HEK293 (cell line): ENCODE results near the gene ARHGEF35.
"Not testable (repeated sequence)": the region's sequence is repeated elsewhere in the genome, so short reads cannot be mapped to it uniquely, and the experiment has no call there.

ENCODE experiments used
- GLI4 ChIP-seq: fragments of 450-650 bp; formaldehyde crosslinking; IDR thresholded peaks from 2 replicates; pipeline ENCODE4 v1.5.1; 2016; ENCODE audit warnings: missing biosample characterization, missing genetic modification characterization
- OVOL3 ChIP-seq: fragments of 450-650 bp; formaldehyde crosslinking; IDR thresholded peaks from 2 replicates; pipeline ENCODE4 v1.5.1; 2016; ENCODE audit warnings: missing biosample characterization, missing genetic modification characterization
- SCRT1 ChIP-seq: fragments of 450-650 bp; formaldehyde crosslinking; IDR thresholded peaks from 2 replicates; pipeline ENCODE4 v1.5.1; 2016; ENCODE audit warnings: missing biosample characterization, missing genetic modification characterization, borderline replicate concordance
- ZFP3 ChIP-seq: fragments of 450-650 bp; formaldehyde crosslinking; IDR thresholded peaks from 2 replicates; pipeline ENCODE4 v1.5.1; 2016; ENCODE audit warnings: low read depth, missing biosample characterization, missing genetic modification characterization
- ZNF350 ChIP-seq: fragments of 450-650 bp; formaldehyde crosslinking; IDR thresholded peaks from 2 replicates; pipeline ENCODE4 v1.5.0; 2017; ENCODE audit warnings: missing biosample characterization, mild to moderate bottlenecking, missing genetic modification characterization
- ZNF624 ChIP-seq: fragments of 450-650 bp; formaldehyde crosslinking; IDR thresholded peaks from 2 replicates; pipeline ENCODE4 v1.5.1; 2017; ENCODE audit warnings: missing biosample characterization, missing genetic modification characterization
- TF ChIP-seq, protein P1 (sequence below): fragments of 450-650 bp; formaldehyde crosslinking; IDR thresholded peaks from 2 replicates; pipeline ENCODE4 v1.5.1; 2016; ENCODE audit warnings: missing biosample characterization, missing genetic modification characterization, low read depth
- TF ChIP-seq, protein P2 (sequence below): fragments of 450-650 bp; formaldehyde crosslinking; IDR thresholded peaks from 2 replicates; pipeline ENCODE4 v1.5.1; 2017; ENCODE audit warnings: missing biosample characterization, missing genetic modification characterization
- TF ChIP-seq, protein P3 (sequence below): fragments of 450-650 bp; formaldehyde crosslinking; IDR thresholded peaks from 2 replicates; pipeline ENCODE4 v1.5.1; 2016; ENCODE audit warnings: missing biosample characterization, missing genetic modification characterization
- TF ChIP-seq, protein P4 (sequence below): fragments of 450-650 bp; formaldehyde crosslinking; IDR thresholded peaks from 2 replicates; pipeline ENCODE4 v1.5.1; 2016; ENCODE audit warnings: missing biosample characterization, missing genetic modification characterization
- TF ChIP-seq, protein P5 (sequence below): fragments of 450-650 bp; formaldehyde crosslinking; optimal IDR thresholded peaks from 2 replicates; pipeline ENCODE3; 2016; ENCODE audit warnings: missing biosample characterization, mild to moderate bottlenecking, missing genetic modification characterization

DNA sequence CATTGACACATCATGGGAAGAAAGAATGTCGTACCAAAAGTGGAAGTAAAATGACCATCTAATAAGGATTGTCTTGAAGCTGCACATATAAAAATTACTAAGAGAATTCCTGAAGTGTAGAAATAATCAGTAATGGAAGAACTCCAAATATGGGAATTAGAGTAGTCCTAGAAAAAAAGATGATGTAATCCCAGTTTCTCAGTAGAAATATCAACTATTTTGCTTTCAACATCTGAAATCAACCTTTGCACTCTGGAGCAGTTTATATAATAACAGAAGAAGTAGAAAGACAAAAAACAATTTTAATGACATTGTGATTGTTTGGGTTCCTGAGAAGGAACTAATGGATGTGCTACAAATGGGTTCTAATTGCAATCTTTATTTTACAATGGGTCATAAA is 37.4 kb upstream of the ARHGEF35 start:
- TF ChIP-seq ZFP3 (tag by site-specific recombination); GLI4 (tag by site-specific recombination); ZNF624 (tag by site-specific recombination); SCRT1 (tag by site-specific recombination); OVOL3 (tag by site-specific recombination); ZNF350: not testable (repeated sequence)
- TF ChIP-seq, protein P1, sequence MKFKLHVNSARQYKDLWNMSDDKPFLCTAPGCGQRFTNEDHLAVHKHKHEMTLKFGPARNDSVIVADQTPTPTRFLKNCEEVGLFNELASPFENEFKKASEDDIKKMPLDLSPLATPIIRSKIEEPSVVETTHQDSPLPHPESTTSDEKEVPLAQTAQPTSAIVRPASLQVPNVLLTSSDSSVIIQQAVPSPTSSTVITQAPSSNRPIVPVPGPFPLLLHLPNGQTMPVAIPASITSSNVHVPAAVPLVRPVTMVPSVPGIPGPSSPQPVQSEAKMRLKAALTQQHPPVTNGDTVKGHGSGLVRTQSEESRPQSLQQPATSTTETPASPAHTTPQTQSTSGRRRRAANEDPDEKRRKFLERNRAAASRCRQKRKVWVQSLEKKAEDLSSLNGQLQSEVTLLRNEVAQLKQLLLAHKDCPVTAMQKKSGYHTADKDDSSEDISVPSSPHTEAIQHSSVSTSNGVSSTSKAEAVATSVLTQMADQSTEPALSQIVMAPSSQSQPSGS (tag by site-specific recombination): not testable (repeated sequence)
- TF ChIP-seq, protein P2, sequence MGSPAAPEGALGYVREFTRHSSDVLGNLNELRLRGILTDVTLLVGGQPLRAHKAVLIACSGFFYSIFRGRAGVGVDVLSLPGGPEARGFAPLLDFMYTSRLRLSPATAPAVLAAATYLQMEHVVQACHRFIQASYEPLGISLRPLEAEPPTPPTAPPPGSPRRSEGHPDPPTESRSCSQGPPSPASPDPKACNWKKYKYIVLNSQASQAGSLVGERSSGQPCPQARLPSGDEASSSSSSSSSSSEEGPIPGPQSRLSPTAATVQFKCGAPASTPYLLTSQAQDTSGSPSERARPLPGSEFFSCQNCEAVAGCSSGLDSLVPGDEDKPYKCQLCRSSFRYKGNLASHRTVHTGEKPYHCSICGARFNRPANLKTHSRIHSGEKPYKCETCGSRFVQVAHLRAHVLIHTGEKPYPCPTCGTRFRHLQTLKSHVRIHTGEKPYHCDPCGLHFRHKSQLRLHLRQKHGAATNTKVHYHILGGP (tag by site-specific recombination): not testable (repeated sequence)
- TF ChIP-seq, protein P3, sequence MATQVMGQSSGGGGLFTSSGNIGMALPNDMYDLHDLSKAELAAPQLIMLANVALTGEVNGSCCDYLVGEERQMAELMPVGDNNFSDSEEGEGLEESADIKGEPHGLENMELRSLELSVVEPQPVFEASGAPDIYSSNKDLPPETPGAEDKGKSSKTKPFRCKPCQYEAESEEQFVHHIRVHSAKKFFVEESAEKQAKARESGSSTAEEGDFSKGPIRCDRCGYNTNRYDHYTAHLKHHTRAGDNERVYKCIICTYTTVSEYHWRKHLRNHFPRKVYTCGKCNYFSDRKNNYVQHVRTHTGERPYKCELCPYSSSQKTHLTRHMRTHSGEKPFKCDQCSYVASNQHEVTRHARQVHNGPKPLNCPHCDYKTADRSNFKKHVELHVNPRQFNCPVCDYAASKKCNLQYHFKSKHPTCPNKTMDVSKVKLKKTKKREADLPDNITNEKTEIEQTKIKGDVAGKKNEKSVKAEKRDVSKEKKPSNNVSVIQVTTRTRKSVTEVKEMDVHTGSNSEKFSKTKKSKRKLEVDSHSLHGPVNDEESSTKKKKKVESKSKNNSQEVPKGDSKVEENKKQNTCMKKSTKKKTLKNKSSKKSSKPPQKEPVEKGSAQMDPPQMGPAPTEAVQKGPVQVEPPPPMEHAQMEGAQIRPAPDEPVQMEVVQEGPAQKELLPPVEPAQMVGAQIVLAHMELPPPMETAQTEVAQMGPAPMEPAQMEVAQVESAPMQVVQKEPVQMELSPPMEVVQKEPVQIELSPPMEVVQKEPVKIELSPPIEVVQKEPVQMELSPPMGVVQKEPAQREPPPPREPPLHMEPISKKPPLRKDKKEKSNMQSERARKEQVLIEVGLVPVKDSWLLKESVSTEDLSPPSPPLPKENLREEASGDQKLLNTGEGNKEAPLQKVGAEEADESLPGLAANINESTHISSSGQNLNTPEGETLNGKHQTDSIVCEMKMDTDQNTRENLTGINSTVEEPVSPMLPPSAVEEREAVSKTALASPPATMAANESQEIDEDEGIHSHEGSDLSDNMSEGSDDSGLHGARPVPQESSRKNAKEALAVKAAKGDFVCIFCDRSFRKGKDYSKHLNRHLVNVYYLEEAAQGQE (tag by site-specific recombination): not testable (repeated sequence)
- TF ChIP-seq, protein P4, sequence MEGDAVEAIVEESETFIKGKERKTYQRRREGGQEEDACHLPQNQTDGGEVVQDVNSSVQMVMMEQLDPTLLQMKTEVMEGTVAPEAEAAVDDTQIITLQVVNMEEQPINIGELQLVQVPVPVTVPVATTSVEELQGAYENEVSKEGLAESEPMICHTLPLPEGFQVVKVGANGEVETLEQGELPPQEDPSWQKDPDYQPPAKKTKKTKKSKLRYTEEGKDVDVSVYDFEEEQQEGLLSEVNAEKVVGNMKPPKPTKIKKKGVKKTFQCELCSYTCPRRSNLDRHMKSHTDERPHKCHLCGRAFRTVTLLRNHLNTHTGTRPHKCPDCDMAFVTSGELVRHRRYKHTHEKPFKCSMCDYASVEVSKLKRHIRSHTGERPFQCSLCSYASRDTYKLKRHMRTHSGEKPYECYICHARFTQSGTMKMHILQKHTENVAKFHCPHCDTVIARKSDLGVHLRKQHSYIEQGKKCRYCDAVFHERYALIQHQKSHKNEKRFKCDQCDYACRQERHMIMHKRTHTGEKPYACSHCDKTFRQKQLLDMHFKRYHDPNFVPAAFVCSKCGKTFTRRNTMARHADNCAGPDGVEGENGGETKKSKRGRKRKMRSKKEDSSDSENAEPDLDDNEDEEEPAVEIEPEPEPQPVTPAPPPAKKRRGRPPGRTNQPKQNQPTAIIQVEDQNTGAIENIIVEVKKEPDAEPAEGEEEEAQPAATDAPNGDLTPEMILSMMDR (tag by site-specific recombination): not testable (repeated sequence)
- TF ChIP-seq, protein P5, sequence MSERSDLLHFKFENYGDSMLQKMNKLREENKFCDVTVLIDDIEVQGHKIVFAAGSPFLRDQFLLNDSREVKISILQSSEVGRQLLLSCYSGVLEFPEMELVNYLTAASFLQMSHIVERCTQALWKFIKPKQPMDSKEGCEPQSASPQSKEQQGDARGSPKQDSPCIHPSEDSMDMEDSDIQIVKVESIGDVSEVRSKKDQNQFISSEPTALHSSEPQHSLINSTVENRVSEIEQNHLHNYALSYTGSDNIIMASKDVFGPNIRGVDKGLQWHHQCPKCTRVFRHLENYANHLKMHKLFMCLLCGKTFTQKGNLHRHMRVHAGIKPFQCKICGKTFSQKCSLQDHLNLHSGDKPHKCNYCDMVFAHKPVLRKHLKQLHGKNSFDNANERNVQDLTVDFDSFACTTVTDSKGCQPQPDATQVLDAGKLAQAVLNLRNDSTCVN (tag by site-specific recombination): not testable (repeated sequence)
